Esophagus squamous epithelium (tissue), 4 donors: ENCODE measurements around the gene ABLIM2.

Experiments used
- POLR2A ChIP-seq, 4 donors: fragments of 450-650 bp; IDR thresholded peaks; one replicate each; pipeline ENCODE4 v1.6.1; 2017; ENCODE audit warnings: antibody characterized with exemption in 4 of 4, mild to moderate bottlenecking in 4 of 4, moderate library complexity in 3 of 4
- TF ChIP-seq, protein P1 (sequence below), 6 experiments: fragments of 450-650 bp in 4 of 6; fragments of 200-600 bp in 2 of 6; sonication (generic) in 2 of 6; IDR thresholded peaks; one replicate each; pipeline ENCODE4 v1.5.1; 2016 to 2019; ENCODE audit warnings: antibody characterized with exemption in 6 of 6, mild to moderate bottlenecking in 4 of 6, moderate library complexity in 4 of 6

- no peak for TF ChIP-seq POLR2A (IDR thresholded peaks at IDR 0.05)
- TF ChIP-seq, protein P1, sequence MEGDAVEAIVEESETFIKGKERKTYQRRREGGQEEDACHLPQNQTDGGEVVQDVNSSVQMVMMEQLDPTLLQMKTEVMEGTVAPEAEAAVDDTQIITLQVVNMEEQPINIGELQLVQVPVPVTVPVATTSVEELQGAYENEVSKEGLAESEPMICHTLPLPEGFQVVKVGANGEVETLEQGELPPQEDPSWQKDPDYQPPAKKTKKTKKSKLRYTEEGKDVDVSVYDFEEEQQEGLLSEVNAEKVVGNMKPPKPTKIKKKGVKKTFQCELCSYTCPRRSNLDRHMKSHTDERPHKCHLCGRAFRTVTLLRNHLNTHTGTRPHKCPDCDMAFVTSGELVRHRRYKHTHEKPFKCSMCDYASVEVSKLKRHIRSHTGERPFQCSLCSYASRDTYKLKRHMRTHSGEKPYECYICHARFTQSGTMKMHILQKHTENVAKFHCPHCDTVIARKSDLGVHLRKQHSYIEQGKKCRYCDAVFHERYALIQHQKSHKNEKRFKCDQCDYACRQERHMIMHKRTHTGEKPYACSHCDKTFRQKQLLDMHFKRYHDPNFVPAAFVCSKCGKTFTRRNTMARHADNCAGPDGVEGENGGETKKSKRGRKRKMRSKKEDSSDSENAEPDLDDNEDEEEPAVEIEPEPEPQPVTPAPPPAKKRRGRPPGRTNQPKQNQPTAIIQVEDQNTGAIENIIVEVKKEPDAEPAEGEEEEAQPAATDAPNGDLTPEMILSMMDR (IDR thresholded peaks at IDR 0.05): no peak
Measured at GRCh38 chr4:8077181-8078108, 81.2 kb downstream of the ABLIM2 start.
